Measurements from ENCODE around the gene RIMKLA.

RIMKLA gene

GRCh38 chr1:42343049-42343448, 37.5 kb upstream of the RIMKLA start:
- Histone ChIP-seq H3K9ac (ENCODE audit: low read length) (no peak overlapping the region), H3K36me3 (ENCODE audit: control insufficient read depth, insufficient read depth, low read length) (no peaks in the 10 kb centered on the region), H3K27me3 (ENCODE audit: control insufficient read depth, insufficient read depth, low read length) (no peaks in the 10 kb centered on the region), H3K4me3 (ENCODE audit: low read depth, low read length) (no peak overlapping the region), H3K9me3 (ENCODE audit: control insufficient read depth, insufficient read depth, low read depth, low read length) (no peaks in the 10 kb centered on the region), H3K27ac (ENCODE audit: low read depth, low read length) (no peak overlapping the region), H3K4me1 (ENCODE audit: control insufficient read depth, insufficient read depth, low read length) (peaks cover 19% of the 10 kb centered on the region)

DNA sequence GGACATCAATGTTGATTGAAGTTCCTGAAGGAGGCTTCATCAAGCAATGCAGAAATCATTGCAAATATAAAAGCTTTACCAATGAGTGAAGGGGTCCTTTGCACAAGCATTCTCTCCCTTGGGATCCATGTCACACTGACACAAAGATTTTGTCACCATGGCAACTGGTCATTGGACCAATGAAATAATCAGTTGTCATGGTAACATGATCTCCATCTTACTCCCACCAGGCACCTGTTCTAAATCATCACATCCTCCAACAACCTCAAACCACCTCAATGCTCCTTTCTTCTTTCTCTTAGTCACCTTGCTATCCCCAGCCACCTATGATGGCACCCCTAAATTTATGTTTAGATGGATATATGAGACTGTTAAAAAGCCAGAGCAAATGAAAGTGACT, 32.1 kb upstream of the RIMKLA start:
- H3K9ac ChIP-seq (ENCODE audit: low read length): no peak overlapping the region
- H3K9me3 ChIP-seq (ENCODE audit: control insufficient read depth, insufficient read depth, low read depth, low read length): no peaks in the 10 kb centered on the region
- no peak overlapping the region for H3K4me3 ChIP-seq (ENCODE audit: low read depth, low read length)
- no peak overlapping the region for H3K27ac ChIP-seq (ENCODE audit: low read depth, low read length)
- H3K4me1 ChIP-seq (ENCODE audit: control insufficient read depth, insufficient read depth, low read length): no peaks in the 10 kb centered on the region
- 0 out of 2 replicates have a peak, but pooled peaks cover 3% of the 10 kb centered on the region for H3K27me3 ChIP-seq (ENCODE audit: control insufficient read depth, insufficient read depth, low read length)
- H3K36me3 ChIP-seq (ENCODE audit: control insufficient read depth, insufficient read depth, low read length): no peaks in the 10 kb centered on the region

DNA sequence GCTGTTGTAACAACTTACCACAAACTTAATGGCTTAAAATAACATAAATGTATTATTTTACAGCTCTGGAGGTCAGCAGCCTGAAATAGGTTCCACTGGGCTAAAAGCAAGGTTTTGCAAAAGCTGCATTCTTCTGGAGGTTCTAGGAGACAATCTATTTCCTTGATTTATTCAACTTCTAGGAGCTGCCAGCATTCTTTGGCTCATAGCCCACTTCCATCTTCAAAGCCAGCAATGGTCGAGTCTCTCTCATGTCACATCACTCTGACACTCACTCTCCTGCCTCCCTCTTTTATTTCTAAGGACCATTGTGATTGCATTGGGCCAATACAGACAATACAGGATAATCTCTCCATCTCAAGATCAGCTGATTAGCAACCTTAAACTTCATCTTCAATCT, 30.5 kb upstream of the RIMKLA start:
- Histone ChIP-seq H3K4me3 (ENCODE audit: low read depth, low read length) (no peak overlapping the region), H3K27me3 (ENCODE audit: control insufficient read depth, insufficient read depth, low read length) (0 out of 2 replicates have a peak, but pooled peaks cover 3% of the 10 kb centered on the region), H3K9ac (ENCODE audit: low read length) (no peak overlapping the region), H3K27ac (ENCODE audit: low read depth, low read length) (no peak overlapping the region), H3K9me3 (ENCODE audit: control insufficient read depth, insufficient read depth, low read depth, low read length) (no peaks in the 10 kb centered on the region), H3K4me1 (ENCODE audit: control insufficient read depth, insufficient read depth, low read length) (no peaks in the 10 kb centered on the region), H3K36me3 (ENCODE audit: control insufficient read depth, insufficient read depth, low read length) (no peaks in the 10 kb centered on the region)

DNA sequence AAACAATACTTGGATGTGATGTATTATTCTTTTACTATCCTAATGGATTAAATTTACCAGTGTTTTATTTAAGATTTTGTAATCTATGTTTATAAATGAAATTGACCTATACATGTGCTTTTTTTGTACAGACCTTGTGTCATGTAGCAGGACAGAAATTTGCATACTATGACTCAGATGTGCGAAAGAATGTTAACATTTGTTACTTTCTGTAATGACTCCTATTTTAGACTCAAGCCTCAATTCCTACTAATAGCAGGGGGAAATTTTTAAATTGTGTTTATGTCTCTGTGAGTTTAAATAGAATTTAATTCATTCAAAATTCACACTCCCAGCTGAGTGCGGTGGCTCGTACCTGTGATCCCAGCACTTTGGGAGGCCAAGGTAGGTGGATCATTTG, 21.8 kb upstream of the RIMKLA start:
- Histone ChIP-seq H3K4me1 (ENCODE audit: control insufficient read depth, insufficient read depth, low read length) (no peaks in the 10 kb centered on the region), H3K4me3 (ENCODE audit: low read depth, low read length) (no peak overlapping the region), H3K9ac (ENCODE audit: low read length) (no peak overlapping the region), H3K36me3 (ENCODE audit: control insufficient read depth, insufficient read depth, low read length) (no peaks in the 10 kb centered on the region), H3K27ac (ENCODE audit: low read depth, low read length) (no peak overlapping the region), H3K9me3 (ENCODE audit: control insufficient read depth, insufficient read depth, low read depth, low read length) (no peaks in the 10 kb centered on the region), H3K27me3 (ENCODE audit: control insufficient read depth, insufficient read depth, low read length) (no peaks in the 10 kb centered on the region)

- Histone ChIP-seq H3K9me3 (ENCODE audit: control insufficient read depth, insufficient read depth, low read depth, low read length) (no peaks in the 10 kb centered on the region), H3K27me3 (ENCODE audit: control insufficient read depth, insufficient read depth, low read length) (no peaks in the 10 kb centered on the region), H3K9ac (ENCODE audit: low read length) (no peak overlapping the region), H3K36me3 (ENCODE audit: control insufficient read depth, insufficient read depth, low read length) (no peaks in the 10 kb centered on the region), H3K27ac (ENCODE audit: low read depth, low read length) (no peak overlapping the region), H3K4me1 (ENCODE audit: control insufficient read depth, insufficient read depth, low read length) (no peaks in the 10 kb centered on the region), H3K4me3 (ENCODE audit: low read depth, low read length) (no peak overlapping the region)
Measured at GRCh38 chr1:42359466-42359865, 21.1 kb upstream of the RIMKLA start.

- H3K9me3 ChIP-seq (ENCODE audit: control insufficient read depth, insufficient read depth, low read depth, low read length): no peaks in the 10 kb centered on the region
- H3K27ac ChIP-seq (ENCODE audit: low read depth, low read length): no peak overlapping the region
- no peaks in the 10 kb centered on the region for H3K27me3 ChIP-seq (ENCODE audit: control insufficient read depth, insufficient read depth, low read length)
- H3K4me1 ChIP-seq (ENCODE audit: control insufficient read depth, insufficient read depth, low read length): no peaks in the 10 kb centered on the region
- H3K9ac ChIP-seq (ENCODE audit: low read length): no peak overlapping the region
- H3K4me3 ChIP-seq (ENCODE audit: low read depth, low read length): no peak overlapping the region
- no peaks in the 10 kb centered on the region for H3K36me3 ChIP-seq (ENCODE audit: control insufficient read depth, insufficient read depth, low read length)
Measured at GRCh38 chr1:42364089-42364488, 16.5 kb upstream of the RIMKLA start.

GRCh38 chr1:42364542-42364941, 16.1 kb upstream of the RIMKLA start:
- Histone ChIP-seq H3K27ac (ENCODE audit: low read depth, low read length) (no peak overlapping the region), H3K4me1 (ENCODE audit: control insufficient read depth, insufficient read depth, low read length) (no peaks in the 10 kb centered on the region), H3K4me3 (ENCODE audit: low read depth, low read length) (no peak overlapping the region), H3K9me3 (ENCODE audit: control insufficient read depth, insufficient read depth, low read depth, low read length) (no peaks in the 10 kb centered on the region), H3K9ac (ENCODE audit: low read length) (no peak overlapping the region), H3K27me3 (ENCODE audit: control insufficient read depth, insufficient read depth, low read length) (no peaks in the 10 kb centered on the region), H3K36me3 (ENCODE audit: control insufficient read depth, insufficient read depth, low read length) (no peaks in the 10 kb centered on the region)

GRCh38 chr1:42365118-42365517, 15.5 kb upstream of the RIMKLA start:
- Histone ChIP-seq H3K4me1 (ENCODE audit: control insufficient read depth, insufficient read depth, low read length) (no peaks in the 10 kb centered on the region), H3K27me3 (ENCODE audit: control insufficient read depth, insufficient read depth, low read length) (no peaks in the 10 kb centered on the region)

GRCh38 chr1:42368096-42368795, 12.3 kb upstream of the RIMKLA start:
- no peaks in the 10 kb centered on the region for H3K36me3 ChIP-seq (ENCODE audit: control insufficient read depth, insufficient read depth, low read length)
- H3K9ac ChIP-seq (ENCODE audit: low read length): no peak overlapping the region
- H3K27me3 ChIP-seq (ENCODE audit: control insufficient read depth, insufficient read depth, low read length): 0 out of 2 replicates have a peak, but pooled peaks cover 4% of the 10 kb centered on the region
- H3K4me1 ChIP-seq (ENCODE audit: control insufficient read depth, insufficient read depth, low read length): no peaks in the 10 kb centered on the region
- H3K4me3 ChIP-seq (ENCODE audit: low read depth, low read length): no peak overlapping the region
- no peaks in the 10 kb centered on the region for H3K9me3 ChIP-seq (ENCODE audit: control insufficient read depth, insufficient read depth, low read depth, low read length)
- H3K27ac ChIP-seq (ENCODE audit: low read depth, low read length): no peak overlapping the region

More at GRCh38 chr1:42365118-42365517, 15.5 kb upstream of the RIMKLA start:
- Histone ChIP-seq H3K36me3 (ENCODE audit: control insufficient read depth, insufficient read depth, low read length) (no peaks in the 10 kb centered on the region), H3K27ac (ENCODE audit: low read depth, low read length) (no peak overlapping the region), H3K9me3 (ENCODE audit: control insufficient read depth, insufficient read depth, low read depth, low read length) (no peaks in the 10 kb centered on the region), H3K9ac (ENCODE audit: low read length) (no peak overlapping the region), H3K4me3 (ENCODE audit: low read depth, low read length) (no peak overlapping the region)

DNA sequence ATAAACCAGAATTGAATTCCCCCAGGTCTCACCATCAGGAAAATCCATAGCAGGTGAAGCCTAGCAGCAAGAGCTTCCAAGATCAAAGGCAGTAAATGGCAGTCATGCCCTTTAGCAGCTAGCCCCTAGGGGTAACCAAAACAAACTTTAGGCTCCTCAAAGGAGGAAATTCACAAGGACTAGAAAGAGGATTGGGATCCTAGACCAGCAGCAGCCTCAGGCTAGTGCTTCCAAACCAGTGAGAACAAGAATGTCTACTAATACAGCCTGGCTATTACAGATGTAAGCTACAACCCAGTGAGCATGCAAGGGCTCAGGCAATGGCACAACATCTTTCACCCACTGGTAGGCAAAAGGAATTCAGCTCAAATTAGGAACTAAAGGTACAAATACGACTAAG, 11.1 kb upstream of the RIMKLA start:
- no peak overlapping the region for H3K9ac ChIP-seq (ENCODE audit: low read length)
- 0 out of 2 replicates have a peak, but pooled peaks cover 4% of the 10 kb centered on the region for H3K27me3 ChIP-seq (ENCODE audit: control insufficient read depth, insufficient read depth, low read length)
- H3K36me3 ChIP-seq (ENCODE audit: control insufficient read depth, insufficient read depth, low read length): no peaks in the 10 kb centered on the region
- no peaks in the 10 kb centered on the region for H3K9me3 ChIP-seq (ENCODE audit: control insufficient read depth, insufficient read depth, low read depth, low read length)
- no peak overlapping the region for H3K4me3 ChIP-seq (ENCODE audit: low read depth, low read length)
- no peaks in the 10 kb centered on the region for H3K4me1 ChIP-seq (ENCODE audit: control insufficient read depth, insufficient read depth, low read length)
- no peak overlapping the region for H3K27ac ChIP-seq (ENCODE audit: low read depth, low read length)

- Histone ChIP-seq H3K27me3 (ENCODE audit: control insufficient read depth, insufficient read depth, low read length) (peaks cover 4% of the 10 kb centered on the region; the same call in 1 of the 2 replicates), H3K4me3 (ENCODE audit: low read depth, low read length) (no peak overlapping the region), H3K36me3 (ENCODE audit: control insufficient read depth, insufficient read depth, low read length) (no peaks in the 10 kb centered on the region), H3K4me1 (ENCODE audit: control insufficient read depth, insufficient read depth, low read length) (no peaks in the 10 kb centered on the region), H3K9me3 (ENCODE audit: control insufficient read depth, insufficient read depth, low read depth, low read length) (no peaks in the 10 kb centered on the region), H3K27ac (ENCODE audit: low read depth, low read length) (no peak overlapping the region), H3K9ac (ENCODE audit: low read length) (no peak overlapping the region)
Measured at GRCh38 chr1:42370876-42371549, 9.6 kb upstream of the RIMKLA start.
